Osteoblast (primary cell): ENCODE results near the gene NR2F1-AS1. TPM values are rescaled to one million over a fixed set of nuclear protein-coding genes. Genes with fewer than 3 reads are reported as not detected.
A peak's percentile ranks its signal among the peaks of the same experiment; 100 is the strongest.

ENCODE experiments used
- DNase-seq: peaks from one replicate; pipeline ENCODE4 v3.0.0; 2011; ENCODE audit warnings: low spot score, mixed read lengths; ENCODE audit not compliant: insufficient read length; ENCODE audit errors: missing footprints
- H2AFZ ChIP-seq: 2 replicates; pipeline ENCODE4 v1.6.0; 2011; ENCODE audit warnings: mild to moderate bottlenecking, low read length
- H3K27ac ChIP-seq: 2 replicates; pipeline ENCODE4 v1.5.1; 2011; ENCODE audit warnings: mild to moderate bottlenecking, low read depth, low read length, moderate library complexity
- H3K27me3 ChIP-seq: 2 replicates; pipeline ENCODE4 v1.6.0; 2012; ENCODE audit warnings: mild to moderate bottlenecking, control low read depth, inconsistent platforms, low read length, moderate library complexity; ENCODE audit not compliant: insufficient read depth
- H3K36me3 ChIP-seq: 2 replicates; pipeline ENCODE4 v1.5.1; 2011; ENCODE audit warnings: mild to moderate bottlenecking, low read length, control low read depth, moderate library complexity; ENCODE audit not compliant: insufficient read depth
- H3K4me1 ChIP-seq: 2 replicates; pipeline ENCODE4 v1.5.1; 2011; ENCODE audit warnings: mild to moderate bottlenecking, low read length, control low read depth, moderate library complexity; ENCODE audit not compliant: insufficient read depth
- H3K4me2 ChIP-seq: 2 replicates; pipeline ENCODE4 v1.6.0; 2011; ENCODE audit warnings: mild to moderate bottlenecking, low read length; ENCODE audit not compliant: insufficient read depth
- H3K4me3 ChIP-seq: fragments of 200-600 bp; sonication (generic); 3 replicates; pipeline ENCODE4 v1.5.1; 2012; ENCODE audit warnings: mild to moderate bottlenecking, low read length, inconsistent platforms; ENCODE audit not compliant: insufficient read depth
- H3K79me2 ChIP-seq: 2 replicates; pipeline ENCODE4 v1.6.0; 2012; ENCODE audit warnings: mild to moderate bottlenecking, low read length, control low read depth, inconsistent platforms; ENCODE audit not compliant: insufficient read depth
- H3K9me3 ChIP-seq: 2 replicates; pipeline ENCODE4 v1.5.1; 2011; ENCODE audit warnings: low read depth, low read length, control low read depth
- H4K20me1 ChIP-seq: 2 replicates; pipeline ENCODE4 v1.6.0; 2012; ENCODE audit warnings: mild to moderate bottlenecking, low read length, control low read depth; ENCODE audit not compliant: insufficient read depth
- total RNA-seq: library from RNA; depleted of rRNA; stranded (reverse); fragments of >200 nt; gene quantifications from 2 replicates; pipeline ENCODE4 v1.2.3, GENCODE V29; 2012
- TF ChIP-seq, protein P1 (sequence below): IDR thresholded peaks from 2 replicates; pipeline ENCODE4 v1.5.1; 2011; ENCODE audit warnings: mild to moderate bottlenecking, low read depth, low read length, moderate library complexity; ENCODE audit errors: extremely low read depth

The NR2F1-AS1 gene
- total RNA-seq, 1 donor, result 15.9 TPM

DNA sequence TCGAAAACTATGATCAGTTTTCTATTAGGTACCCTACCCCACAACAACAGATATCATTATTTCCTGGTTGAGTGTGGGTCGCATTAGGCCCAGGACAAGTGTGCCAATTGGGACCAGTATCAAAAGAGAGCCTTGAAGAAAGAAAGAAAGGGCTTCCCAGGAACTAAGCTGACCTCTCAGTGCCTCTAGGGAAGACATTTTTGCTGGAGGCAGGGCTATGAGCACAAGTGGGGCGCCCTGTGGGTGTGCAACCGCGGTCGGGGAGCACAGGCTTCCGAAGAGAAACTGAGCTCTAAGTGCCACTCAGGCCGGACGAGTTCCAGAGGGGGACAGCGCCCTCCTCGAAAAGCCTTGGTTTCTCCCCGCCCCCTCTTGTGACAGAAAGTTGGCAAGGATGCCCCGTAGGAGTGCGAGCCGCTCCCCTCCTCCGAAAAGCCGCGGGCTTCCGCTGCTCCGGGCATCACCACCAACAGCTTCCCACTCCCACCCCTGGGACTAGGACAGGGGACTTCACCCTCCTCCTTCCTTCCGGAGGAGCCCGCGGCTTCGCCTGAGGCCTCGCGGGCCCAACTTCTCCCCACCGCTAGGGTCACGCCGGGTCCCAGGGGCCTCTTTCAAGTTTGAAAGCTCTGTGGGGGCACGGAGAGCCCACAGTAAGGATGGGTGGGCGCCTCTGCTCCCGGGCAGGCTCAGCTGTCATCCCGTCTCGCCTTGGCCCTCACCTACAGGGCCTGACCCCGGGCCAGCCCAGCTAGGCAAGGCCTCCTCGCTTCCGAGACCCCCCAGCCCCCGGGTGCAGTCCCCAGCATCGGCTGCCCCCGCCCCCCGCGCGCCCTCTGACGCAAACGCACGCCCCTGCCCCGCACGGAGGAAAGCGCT, 2.0 kb downstream of the NR2F1-AS1 start:
- Histone ChIP-seq H3K4me1 (peaks cover 4% of the 10 kb centered on the region), H4K20me1 (no peaks in the 10 kb centered on the region), H3K4me3 (peak overlapping the region; percentile 94), H3K27me3 (no peaks in the 10 kb centered on the region), H2AFZ (peak overlapping the region; percentile 74), H3K4me2 (peak overlapping the region; percentile 97), H3K36me3 (no peaks in the 10 kb centered on the region), H3K9me3 (no peaks in the 10 kb centered on the region), H3K27ac (peak overlapping the region; percentile 3), H3K79me2 (peaks cover 64% of the 10 kb centered on the region)
- peak; percentile 92 for DNase-seq
- TF ChIP-seq, protein P1, sequence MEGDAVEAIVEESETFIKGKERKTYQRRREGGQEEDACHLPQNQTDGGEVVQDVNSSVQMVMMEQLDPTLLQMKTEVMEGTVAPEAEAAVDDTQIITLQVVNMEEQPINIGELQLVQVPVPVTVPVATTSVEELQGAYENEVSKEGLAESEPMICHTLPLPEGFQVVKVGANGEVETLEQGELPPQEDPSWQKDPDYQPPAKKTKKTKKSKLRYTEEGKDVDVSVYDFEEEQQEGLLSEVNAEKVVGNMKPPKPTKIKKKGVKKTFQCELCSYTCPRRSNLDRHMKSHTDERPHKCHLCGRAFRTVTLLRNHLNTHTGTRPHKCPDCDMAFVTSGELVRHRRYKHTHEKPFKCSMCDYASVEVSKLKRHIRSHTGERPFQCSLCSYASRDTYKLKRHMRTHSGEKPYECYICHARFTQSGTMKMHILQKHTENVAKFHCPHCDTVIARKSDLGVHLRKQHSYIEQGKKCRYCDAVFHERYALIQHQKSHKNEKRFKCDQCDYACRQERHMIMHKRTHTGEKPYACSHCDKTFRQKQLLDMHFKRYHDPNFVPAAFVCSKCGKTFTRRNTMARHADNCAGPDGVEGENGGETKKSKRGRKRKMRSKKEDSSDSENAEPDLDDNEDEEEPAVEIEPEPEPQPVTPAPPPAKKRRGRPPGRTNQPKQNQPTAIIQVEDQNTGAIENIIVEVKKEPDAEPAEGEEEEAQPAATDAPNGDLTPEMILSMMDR, result no peak

DNA sequence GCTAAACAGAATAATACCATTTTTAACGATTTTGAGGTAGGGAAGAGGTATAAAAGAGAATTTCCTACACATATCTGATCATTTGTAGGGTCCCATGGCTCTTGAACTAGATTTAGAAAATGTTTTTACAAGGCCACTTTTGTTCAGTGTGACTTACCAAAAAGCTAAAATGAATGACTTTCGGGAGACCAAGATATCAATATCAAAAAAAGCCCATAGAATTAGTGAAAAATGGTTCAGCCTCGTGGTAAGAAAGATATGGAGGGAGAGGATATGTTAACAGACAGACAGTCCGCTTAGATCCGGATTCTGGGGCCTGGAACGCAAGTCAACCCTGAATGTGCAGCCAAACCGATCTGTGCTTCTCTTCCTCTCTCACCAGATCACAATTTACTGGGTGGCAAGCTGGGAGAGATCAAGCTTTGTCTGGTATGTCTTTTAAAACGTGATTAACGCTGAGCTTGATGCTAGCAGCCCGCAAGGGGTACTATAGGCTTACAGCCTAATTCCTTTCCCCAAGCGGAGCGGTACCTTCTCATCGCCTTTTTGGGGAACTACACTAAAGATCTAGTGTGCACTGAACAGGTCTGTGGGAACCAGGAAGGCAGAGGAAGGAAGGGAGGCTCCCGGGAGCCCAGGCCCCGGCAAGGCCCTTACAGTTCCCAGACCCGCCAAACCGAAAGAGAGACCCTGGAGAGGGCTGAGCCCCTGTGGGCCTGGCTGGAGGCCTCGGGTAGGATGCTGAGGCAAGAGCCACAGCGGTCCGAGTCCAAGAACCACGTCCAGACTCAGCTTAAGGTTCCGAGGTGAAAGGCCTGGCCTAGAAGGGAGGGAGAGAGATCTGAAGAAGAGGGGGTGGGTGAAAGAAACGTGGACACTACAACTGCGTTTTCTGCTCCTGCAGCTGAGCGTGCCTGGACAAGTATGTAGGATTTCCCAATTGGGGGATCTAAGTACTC, 2.9 kb downstream of the NR2F1-AS1 start:
- Histone ChIP-seq H3K9me3 (no peaks in the 10 kb centered on the region), H2AFZ (no peak overlapping the region), H3K4me1 (peaks cover 4% of the 10 kb centered on the region), H3K27me3 (no peaks in the 10 kb centered on the region), H3K4me3 (peak overlapping the region; percentile 94), H3K79me2 (peaks cover 65% of the 10 kb centered on the region), H3K27ac (peak overlapping the region; percentile 3), H3K4me2 (peak overlapping the region; percentile 97), H4K20me1 (peaks cover 2% of the 10 kb centered on the region), H3K36me3 (peaks cover 3% of the 10 kb centered on the region)
- TF ChIP-seq, protein P1, result no peak
- DNase-seq, result peak; percentile 31

DNA sequence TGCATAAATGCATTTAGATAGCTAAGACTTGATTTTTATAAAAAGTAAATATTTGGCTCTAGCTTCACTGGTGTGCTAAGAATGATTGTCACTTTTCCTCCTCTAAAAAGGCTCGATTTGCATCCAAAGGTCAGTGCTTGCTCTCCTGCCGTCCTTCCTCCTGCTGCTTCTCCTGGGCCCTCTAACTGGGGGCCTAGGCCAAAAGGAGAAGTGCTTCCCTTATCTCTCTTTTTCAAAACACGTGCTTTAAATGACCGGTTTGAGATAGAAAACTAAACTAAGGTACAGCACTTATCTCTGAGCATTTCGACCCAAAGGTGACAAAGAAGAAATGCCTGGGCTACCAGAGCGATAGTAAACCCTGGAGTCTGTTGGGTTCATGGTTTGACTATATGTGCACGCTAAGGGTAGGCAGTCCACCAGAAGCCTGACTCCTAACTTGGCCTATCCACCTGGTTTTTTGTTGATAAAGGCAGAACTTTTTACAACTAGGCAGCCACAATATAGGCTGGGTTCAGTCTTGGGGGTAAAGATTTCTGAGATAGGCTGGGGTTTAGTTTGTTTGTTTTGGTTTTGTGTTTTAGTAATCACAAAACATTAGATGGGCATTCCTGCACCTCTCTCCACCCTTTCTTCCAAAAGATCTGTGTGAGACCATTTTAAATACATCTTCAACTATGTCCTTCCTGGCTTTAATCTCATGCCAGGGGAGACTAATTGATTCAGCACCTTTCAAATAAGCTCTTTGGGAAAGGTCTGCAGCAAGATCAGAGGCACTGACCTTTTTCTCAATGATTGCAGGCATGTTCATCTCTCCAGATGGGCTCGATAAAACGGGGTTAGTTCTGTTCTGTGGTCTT, 3.8 kb downstream of the NR2F1-AS1 start:
- Histone ChIP-seq H3K27ac (no peak overlapping the region), H4K20me1 (peaks cover 5% of the 10 kb centered on the region), H3K4me2 (no peak overlapping the region), H3K36me3 (peaks cover 3% of the 10 kb centered on the region), H2AFZ (no peak overlapping the region), H3K4me3 (no peak overlapping the region), H3K79me2 (peaks cover 69% of the 10 kb centered on the region), H3K9me3 (no peaks in the 10 kb centered on the region), H3K27me3 (no peaks in the 10 kb centered on the region), H3K4me1 (peaks cover 4% of the 10 kb centered on the region)
- DNase-seq, result no peak
- TF ChIP-seq, protein P1, result no peak
